Measurements from ENCODE around the gene UBXN11.

GRCh38 chr1:26356106-26356505, 49.7 kb upstream of the UBXN11 start:
- no peak for TF ChIP-seq CTCF (IDR thresholded peaks at IDR 0.05)
- no peak for TF ChIP-seq EP300 (IDR thresholded peaks at IDR 0.05)
- TF ChIP-seq POLR2A (IDR thresholded peaks at IDR 0.05) = no peak
- TF ChIP-seq POLR2AphosphoS5 (IDR thresholded peaks at IDR 0.05) = no peak

Measured in gastroesophageal sphincter (tissue), 3 donors.